ENCODE data around the gene FAM187B. TPM values are rescaled to one million over a fixed set of nuclear protein-coding genes. Genes with fewer than 3 reads are reported as not detected.
"Not testable (repeated sequence)": the region's sequence is repeated elsewhere in the genome, so short reads cannot be mapped to it uniquely, and the experiment has no call there.

Gene FAM187B
- total RNA-seq, 1 donor from 2014 or later, result not detected

- intact Hi-C loops (cut with DNase I), result no loop called here
- no peak for DNase-seq (ENCODE audit: low spot score)
These were observed 11.5 kb downstream of the FAM187B start for GRCh38 chr19:35216833-35217648.

- no peak for DNase-seq (ENCODE audit: low spot score)
- intact Hi-C loops (cut with DNase I), result no loop called here
These were observed 12.3 kb downstream of the FAM187B start for GRCh38 chr19:35216016-35216832.

- no peak for DNase-seq (ENCODE audit: low spot score)
- intact Hi-C loops (cut with DNase I), result no loop called here
These were observed 13.6 kb downstream of the FAM187B start for GRCh38 chr19:35214766-35215422.

GRCh38 chr19:35213663-35214632 is 14.6 kb downstream of the FAM187B start:
- DNase-seq (ENCODE audit: low spot score), result peak; percentile 80
- intact Hi-C loops (cut with DNase I), result no loop called here

GRCh38 chr19:35212241-35212640 is 16.3 kb downstream of the FAM187B start:
- DNase-seq (ENCODE audit: low spot score), result no peak
- intact Hi-C loops (cut with DNase I), result no loop called here

GRCh38 chr19:35211545-35212230 is 16.9 kb downstream of the FAM187B start:
- intact Hi-C loops (cut with DNase I), result no loop called here
- peak; percentile 78 for DNase-seq (ENCODE audit: low spot score)

- DNase-seq (ENCODE audit: low spot score), result no peak
- intact Hi-C loops (cut with DNase I), result no loop called here
These were observed 18.9 kb downstream of the FAM187B start for GRCh38 chr19:35209646-35210045.

- DNase-seq (ENCODE audit: low spot score), result no peak
These were observed 20.4 kb downstream of the FAM187B start for GRCh38 chr19:35208121-35208520.

GRCh38 chr19:35207391-35207871 is 21.1 kb downstream of the FAM187B start:
- no peak for DNase-seq (ENCODE audit: low spot score)
- intact Hi-C loops (cut with DNase I), result no loop called here

More at GRCh38 chr19:35208121-35208520, 20.4 kb downstream of the FAM187B start:
- intact Hi-C loops (cut with DNase I), result no loop called here

- intact Hi-C loops (cut with DNase I), result no loop called here
- no peak for DNase-seq (ENCODE audit: low spot score)
These were observed 21.7 kb downstream of the FAM187B start for GRCh38 chr19:35206855-35207254.

- no peak for DNase-seq (ENCODE audit: low spot score)
- intact Hi-C loops (cut with DNase I), result no loop called here
These were observed 22.2 kb downstream of the FAM187B start for GRCh38 chr19:35206379-35206778.

- DNase-seq (ENCODE audit: low spot score), result no peak
- intact Hi-C loops (cut with DNase I), result no loop called here
These were observed 22.7 kb downstream of the FAM187B start for GRCh38 chr19:35205733-35206323.

- intact Hi-C loops (cut with DNase I), result no loop called here
- DNase-seq (ENCODE audit: low spot score), result no peak
These were observed 23.5 kb downstream of the FAM187B start for GRCh38 chr19:35204799-35205732.

- intact Hi-C loops (cut with DNase I), result no loop called here
- DNase-seq (ENCODE audit: low spot score), result no peak
These were observed 25.5 kb downstream of the FAM187B start for GRCh38 chr19:35202722-35203688.

- intact Hi-C loops (cut with DNase I), result no loop called here
- no peak for DNase-seq (ENCODE audit: low spot score)
These were observed 29.1 kb downstream of the FAM187B start for GRCh38 chr19:35199481-35199880.

- intact Hi-C loops (cut with DNase I), result not testable (repeated sequence)
These were observed 31.7 kb downstream of the FAM187B start for GRCh38 chr19:35196861-35197260.

More at GRCh38 chr19:35196861-35197260, 31.7 kb downstream of the FAM187B start:
- DNase-seq (ENCODE audit: low spot score), result not testable (repeated sequence)
